ENCODE results near the gene C1D. TPM values are rescaled to one million over a fixed set of nuclear protein-coding genes. Genes with fewer than 3 reads are reported as not detected.
A peak's percentile ranks its signal among the peaks of the same experiment; 100 is the strongest.
"Not testable (repeated sequence)": the region's sequence is repeated elsewhere in the genome, so short reads cannot be mapped to it uniquely, and the experiment has no call there.

C1D gene
- total RNA-seq, 2 donors from 2014 or later = 16.5 to 18.8 TPM

- intact Hi-C loops (cut with DNase I, micrococcal nuclease); ATAC-seq: not testable (repeated sequence)
These were observed 1.2 kb upstream of the C1D start for GRCh38 chr2:68063797-68064646.

GRCh38 chr2:68060652-68061051, 2.2 kb downstream of the C1D start:
- intact Hi-C loops (cut with DNase I, micrococcal nuclease) = no loop called here
- DNase-seq (no peak), ATAC-seq (no peak)

More at GRCh38 chr2:68063797-68064646, 1.2 kb upstream of the C1D start:
- DNase-seq = peak in 1 of 2 donors; percentile 46

GRCh38 chr2:68059784-68060525, 2.8 kb downstream of the C1D start:
- DNase-seq (no peak), ATAC-seq (no peak)
- intact Hi-C loops (cut with DNase I, micrococcal nuclease) = no loop called here

- DNase-seq (no peak), ATAC-seq (no peak)
- intact Hi-C loops (cut with DNase I, micrococcal nuclease) = no loop called here
These were observed 5.0 kb downstream of the C1D start for GRCh38 chr2:68057658-68058396.

GRCh38 chr2:68052717-68053422, 9.9 kb downstream of the C1D start:
- ATAC-seq (no peak), DNase-seq (no peak)
- intact Hi-C loops (cut with DNase I, micrococcal nuclease) = no loop called here

GRCh38 chr2:68050353-68050752, 12.5 kb downstream of the C1D start:
- no peak for ATAC-seq
- intact Hi-C loops (cut with DNase I, micrococcal nuclease) = no loop called here
- DNase-seq = no peak

GRCh38 chr2:68046642-68047240, 16.1 kb downstream of the C1D start:
- intact Hi-C loops (cut with DNase I, micrococcal nuclease) = no loop called here
- ATAC-seq (no peak), DNase-seq (no peak)

- intact Hi-C loops (cut with DNase I, micrococcal nuclease) = no loop called here
- ATAC-seq = no peak
- no peak for DNase-seq
These were observed 16.6 kb downstream of the C1D start for GRCh38 chr2:68046224-68046623.

- DNase-seq = no peak
- intact Hi-C loops (cut with DNase I, micrococcal nuclease) = no loop called here
- ATAC-seq = no peak
These were observed 17.5 kb downstream of the C1D start for GRCh38 chr2:68045342-68045741.

- DNase-seq (no peak), ATAC-seq (no peak)
- intact Hi-C loops (cut with DNase I, micrococcal nuclease) = no loop called here
These were observed 18.7 kb downstream of the C1D start for GRCh38 chr2:68044099-68044498.

- intact Hi-C loops (cut with DNase I, micrococcal nuclease) = no loop called here
- no peak for DNase-seq
- no peak for ATAC-seq
These were observed 19.1 kb downstream of the C1D start for GRCh38 chr2:68043695-68044094.

GRCh38 chr2:68043032-68043431, 19.8 kb downstream of the C1D start:
- no peak for DNase-seq
- intact Hi-C loops (cut with DNase I, micrococcal nuclease) = no loop called here
- ATAC-seq = no peak

- ATAC-seq = no peak
- intact Hi-C loops (cut with DNase I, micrococcal nuclease) = no loop called here
- DNase-seq = no peak
These were observed 21.0 kb downstream of the C1D start for GRCh38 chr2:68041704-68042245.

- ATAC-seq (no peak), DNase-seq (no peak)
- intact Hi-C loops (cut with DNase I, micrococcal nuclease) = no loop called here
These were observed 22.7 kb downstream of the C1D start for GRCh38 chr2:68040078-68040477.

GRCh38 chr2:68039317-68039716, 23.5 kb downstream of the C1D start:
- no peak for ATAC-seq
- intact Hi-C loops (cut with DNase I, micrococcal nuclease) = loop anchor here in 1 of 2 donors (10.0 kb wide), 1 partner anchor 195 kb away; no protein-coding TSS in a partner anchor
- DNase-seq = no peak

GRCh38 chr2:68032702-68033101, 30.1 kb downstream of the C1D start:
- DNase-seq = no peak
- peak; percentile 5 for ATAC-seq
- intact Hi-C loops (cut with DNase I, micrococcal nuclease) = loop anchor here in 1 of 2 donors (10.0 kb wide), 1 partner anchor 188 kb away; no protein-coding TSS in a partner anchor

- DNase-seq = no peak
These were observed 31.2 kb downstream of the C1D start for GRCh38 chr2:68031542-68032160.

More at GRCh38 chr2:68031542-68032160, 31.2 kb downstream of the C1D start:
- intact Hi-C loops (cut with DNase I, micrococcal nuclease) = loop anchor here in 1 of 2 donors (10.0 kb wide), 1 partner anchor 187 kb away; no protein-coding TSS in a partner anchor
- ATAC-seq = peak; percentile 67
